NOMO-1 (cell line): Measurements from ENCODE around the gene CYGB.
"Not testable (repeated sequence)": the region's sequence is repeated elsewhere in the genome, so short reads cannot be mapped to it uniquely, and the experiment has no call there.

Experiments used
- DNase-seq, 2 experiments: peaks; one replicate each; lab custom pipeline; 2025; ENCODE audit not compliant: unreplicated experiment in 2 of 2; lab: John Stamatoyannopoulos, UW

Gene CYGB

GRCh38 chr17:76538941-76539570, 1.5 kb upstream of the CYGB start:
- DNase-seq: no peak

GRCh38 chr17:76538281-76538931, 897 bp upstream of the CYGB start:
- DNase-seq: no peak

- DNase-seq: no peak
Measured at GRCh38 chr17:76537288-76537577, 276 bp downstream of the CYGB start.

- DNase-seq: no peak
Measured at GRCh38 chr17:76536511-76537287, 810 bp downstream of the CYGB start.

GRCh38 chr17:76535788-76536510, 1.6 kb downstream of the CYGB start:
- DNase-seq: no peak

- DNase-seq: no peak
Measured at GRCh38 chr17:76534831-76535732, 2.4 kb downstream of the CYGB start.

GRCh38 chr17:76533640-76534359, 3.7 kb downstream of the CYGB start:
- not testable (repeated sequence) for DNase-seq

- DNase-seq: no peak
Measured at GRCh38 chr17:76532072-76532651, 5.3 kb downstream of the CYGB start.

GRCh38 chr17:76531486-76532038, 5.9 kb downstream of the CYGB start:
- no peak for DNase-seq

- DNase-seq: no peak
Measured at GRCh38 chr17:76530811-76531485, 6.6 kb downstream of the CYGB start.

GRCh38 chr17:76530095-76530723, 7.3 kb downstream of the CYGB start:
- DNase-seq: no peak

GRCh38 chr17:76529224-76530094, 8.1 kb downstream of the CYGB start:
- DNase-seq: no peak

GRCh38 chr17:76528528-76529223, 8.8 kb downstream of the CYGB start:
- no peak for DNase-seq

- no peak for DNase-seq
Measured at GRCh38 chr17:76528156-76528527, 9.4 kb downstream of the CYGB start.

- no peak for DNase-seq
Measured at GRCh38 chr17:76527430-76528111, 9.9 kb downstream of the CYGB start.

- not testable (repeated sequence) for DNase-seq
Measured at GRCh38 chr17:76527016-76527415, 10.5 kb downstream of the CYGB start.
